HCT116 (cell line): ENCODE measurements around the gene RBM39. TPM values are rescaled to one million over a fixed set of nuclear protein-coding genes. Genes with fewer than 3 reads are reported as not detected.

Experiments used
- ATAC-seq: fragments of 200-7000 bp; cut with Tn5 transposase; 2 replicates; pipeline ENCODE4 v1.9.1; 2020; ENCODE audit warnings: mild to moderate bottlenecking, moderate library complexity
- BruUV-seq: library from RNA; stranded (reverse); fragments of 400-500 nt; replicated peaks from 2 replicates; lab custom pipeline; 2021; lab: Mats Ljungman, UMichigan
- CTCF ChIA-PET: fragments of 300-600 bp; sonication (Branson Sonifier 250); formaldehyde crosslinking; loops from one replicate; lab custom pipeline; 2021; ENCODE audit warnings: antibody characterized with exemption; lab: Charles Lee
- POLR2A ChIA-PET: fragments of 300-600, 350-600 bp; sonication (Branson Sonifier 250); formaldehyde crosslinking; loops from one replicate; lab custom pipeline; 2021; ENCODE audit warnings: antibody characterized with exemption; lab: Charles Lee
- RAD21 ChIA-PET, 2 experiments: fragments of 300-600 bp; sonication (Branson Sonifier 250); formaldehyde crosslinking; loops; one replicate each; lab custom pipeline; 2023; ENCODE audit warnings: low total read pairs in 2 of 2; ENCODE audit not compliant: uncharacterized antibody in 2 of 2, unreplicated experiment in 2 of 2, low non-redundant PET in 1 of 2; lab: Charles Lee
- DNase-seq: peaks from one replicate; pipeline ENCODE4 v3.0.0-alpha.2; 2010; ENCODE audit warnings: low read depth, low spot score
- H2AFZ ChIP-seq: fragments of 200-600 bp; shearing (Covaris generic), sonication (generic); 2 replicates; pipeline ENCODE4 v1.6.1; 2017; ENCODE audit warnings: low read depth, mixed run types, mixed read lengths, antibody characterized with exemption, low read length; ENCODE audit not compliant: poor library complexity, severe bottlenecking
- H3K27ac ChIP-seq: 2 replicates; pipeline ENCODE4 v1.5.1; 2012; ENCODE audit warnings: low read depth, low read length
- H3K27me3 ChIP-seq: fragments of 200-600 bp; sonication (generic); 2 replicates; pipeline ENCODE4 v1.6.1; 2016; ENCODE audit warnings: mixed run types, low read length, mixed read lengths; ENCODE audit not compliant: insufficient read depth
- H3K36me3 ChIP-seq, 2 experiments: fragments of 200-500 bp in 1 of 2; fragments of 200-600 bp in 1 of 2; sonication (Bioruptor generic) in 1 of 2; sonication (generic) in 1 of 2; 2 replicates each; pipeline versions ENCODE4 v1.5.1 to v1.6.1; 2014 to 2016; ENCODE audit warnings: low read length in 2 of 2, inconsistent platforms in 1 of 2, mixed read lengths in 1 of 2, mixed run types in 1 of 2; ENCODE audit not compliant: insufficient read depth in 2 of 2, control insufficient read depth in 1 of 2
- H3K4me1 ChIP-seq, 2 experiments: fragments of 200-600 bp in 1 of 2; sonication (generic) in 1 of 2; 2 replicates each; pipeline versions ENCODE4 v1.5.1 to v1.6.1; 2012 to 2017; ENCODE audit warnings: low read length in 2 of 2, inconsistent platforms in 1 of 2, mild to moderate bottlenecking in 1 of 2, mixed read lengths in 1 of 2, mixed run types in 1 of 2, moderate library complexity in 1 of 2; ENCODE audit not compliant: insufficient read depth in 2 of 2, control insufficient read depth in 1 of 2
- H3K4me2 ChIP-seq: fragments of 200-600 bp; sonication (generic); 2 replicates; pipeline ENCODE4 v1.6.1; 2017; ENCODE audit warnings: mixed run types, low read length, mixed read lengths
- H3K4me3 ChIP-seq, 2 experiments: fragments of 200-600 bp in 1 of 2; sonication (generic) in 1 of 2; replicated peaks in 1 of 2; 2 replicates each; pipeline ENCODE4 v1.5.1; 2011 to 2016; ENCODE audit warnings: low read length in 2 of 2, control low read depth in 1 of 2, low read depth in 1 of 2, mild to moderate bottlenecking in 1 of 2, mixed read lengths in 1 of 2, mixed run types in 1 of 2
- H3K79me2 ChIP-seq: fragments of 200-600 bp; sonication (generic); 2 replicates; pipeline ENCODE4 v1.6.1; 2017; ENCODE audit warnings: mild to moderate bottlenecking, mixed run types, low read length, moderate library complexity, mixed read lengths; ENCODE audit not compliant: insufficient read depth
- H3K9ac ChIP-seq: fragments of 200-600 bp; sonication (generic); 2 replicates; pipeline ENCODE4 v1.6.1; 2016; ENCODE audit warnings: low read length, mixed read lengths
- H3K9me2 ChIP-seq: fragments of 200-600 bp; sonication (generic), shearing (Covaris generic); 2 replicates; pipeline ENCODE4 v1.6.1; 2017; ENCODE audit warnings: mixed run types, mild to moderate bottlenecking, moderate library complexity; ENCODE audit not compliant: insufficient read depth
- H3K9me3 ChIP-seq, 2 experiments: fragments of 200-500 bp in 1 of 2; fragments of 200-600 bp in 1 of 2; sonication (Bioruptor generic) in 1 of 2; sonication (generic) in 1 of 2; 2 replicates each; pipeline ENCODE4 v1.6.1; 2014 to 2017; ENCODE audit warnings: low read length in 2 of 2, mixed read lengths in 2 of 2, inconsistent platforms in 1 of 2, low read depth in 1 of 2, mild to moderate bottlenecking in 1 of 2, mixed run types in 1 of 2, moderate library complexity in 1 of 2; ENCODE audit not compliant: control insufficient read depth in 1 of 2, insufficient read depth in 1 of 2
- H4K20me1 ChIP-seq: fragments of 200-600 bp; sonication (generic), shearing (Covaris generic); 2 replicates; pipeline ENCODE4 v1.6.1; 2017; ENCODE audit warnings: mixed run types, mild to moderate bottlenecking, moderate library complexity; ENCODE audit not compliant: insufficient read depth
- POLR2AphosphoS5 ChIP-seq: IDR thresholded peaks from 2 replicates; pipeline ENCODE4 v1.6.1; 2011; ENCODE audit warnings: mild to moderate bottlenecking, low read depth, low read length, moderate library complexity
- SP1 ChIP-seq: IDR thresholded peaks from 2 replicates; pipeline ENCODE4 v1.6.1; 2012; ENCODE audit warnings: low read depth
- SRF ChIP-seq: IDR thresholded peaks from 2 replicates; pipeline ENCODE4 v1.6.1; 2012; ENCODE audit warnings: low read depth
- YY1 ChIP-seq: IDR thresholded peaks from 2 replicates; pipeline ENCODE4 v1.6.1; 2011; ENCODE audit warnings: low read length, low read depth, moderate library complexity, mild to moderate bottlenecking; ENCODE audit not compliant: insufficient replicate concordance; ENCODE audit errors: extremely low read depth
- ZFX ChIP-seq: fragments of 450-650 bp; IDR thresholded peaks from 2 replicates; pipeline ENCODE4 v1.6.1; 2017
- intact Hi-C: fragments of 100-400 bp; cut with micrococcal nuclease; formaldehyde crosslinking; loops from 2 replicates; pipeline ENCODE4 v1.10.0; 2022
- total RNA-seq: library from RNA; stranded (reverse); gene quantifications from one replicate; pipeline ENCODE4 v1.2.1, GENCODE V29; 2021; ENCODE audit not compliant: unreplicated experiment
- TF ChIP-seq, protein P1 (sequence below), 3 experiments: fragments of 200-600 bp in 1 of 3; sonication (generic) in 1 of 3; IDR thresholded peaks in 2 of 3; conservative IDR thresholded peaks in 1 of 3; 2 replicates each; pipeline ENCODE4 v1.5.1; 2012 to 2017; ENCODE audit warnings: low read depth in 2 of 3, low read length in 2 of 3, antibody characterized with exemption in 1 of 3, borderline replicate concordance in 1 of 3, control low read depth in 1 of 3, mild to moderate bottlenecking in 1 of 3, mixed read lengths in 1 of 3, mixed run types in 1 of 3, moderate library complexity in 1 of 3; ENCODE audit not compliant: insufficient read depth in 1 of 3
- TF ChIP-seq, protein P2 (sequence below): IDR thresholded peaks from 2 replicates; pipeline ENCODE4 v1.6.1; 2012

RBM39 gene
- total RNA-seq, 1 experiment from 2014 or later: 234 TPM

DNA sequence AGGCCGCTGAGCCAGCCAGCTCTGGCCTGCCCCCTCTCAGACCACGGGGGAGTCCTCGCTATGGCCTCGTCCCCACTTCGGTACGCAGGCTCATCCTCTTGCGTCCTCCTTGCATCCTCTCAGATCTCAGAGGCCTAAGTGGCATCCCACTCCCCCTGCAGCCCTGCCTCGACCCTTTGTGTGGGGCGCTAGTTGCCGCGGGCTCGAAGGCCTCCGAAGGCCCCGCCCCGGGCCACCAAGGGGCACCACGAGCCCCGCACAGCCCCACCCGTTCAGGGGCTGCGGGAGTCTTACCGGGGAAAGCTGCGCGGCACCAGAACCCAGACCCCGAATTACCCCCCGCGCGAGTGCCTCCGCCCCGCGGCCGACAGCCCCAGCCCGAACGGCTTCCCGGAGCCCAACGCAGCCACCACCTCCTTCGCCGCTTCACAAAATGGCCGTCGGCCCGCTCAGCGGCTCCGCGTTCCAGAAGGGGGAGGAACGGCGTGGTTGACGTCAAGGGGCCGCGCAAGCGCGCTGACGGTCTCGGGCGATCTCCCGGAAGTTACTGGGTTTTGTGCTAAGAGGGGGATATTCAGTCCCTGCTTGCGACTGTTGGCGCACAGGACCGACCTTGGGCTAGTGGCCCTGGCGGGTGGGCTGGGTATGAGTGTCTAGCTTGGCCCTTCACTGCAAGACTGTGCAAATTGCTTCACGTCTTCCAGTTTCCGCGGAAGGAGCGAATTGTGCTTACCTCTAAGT lies 77.4 kb downstream of the RBM39 start, which contains the start of the genes CPNE1 and RBM12 (continued):
- TF ChIP-seq, protein P1, sequence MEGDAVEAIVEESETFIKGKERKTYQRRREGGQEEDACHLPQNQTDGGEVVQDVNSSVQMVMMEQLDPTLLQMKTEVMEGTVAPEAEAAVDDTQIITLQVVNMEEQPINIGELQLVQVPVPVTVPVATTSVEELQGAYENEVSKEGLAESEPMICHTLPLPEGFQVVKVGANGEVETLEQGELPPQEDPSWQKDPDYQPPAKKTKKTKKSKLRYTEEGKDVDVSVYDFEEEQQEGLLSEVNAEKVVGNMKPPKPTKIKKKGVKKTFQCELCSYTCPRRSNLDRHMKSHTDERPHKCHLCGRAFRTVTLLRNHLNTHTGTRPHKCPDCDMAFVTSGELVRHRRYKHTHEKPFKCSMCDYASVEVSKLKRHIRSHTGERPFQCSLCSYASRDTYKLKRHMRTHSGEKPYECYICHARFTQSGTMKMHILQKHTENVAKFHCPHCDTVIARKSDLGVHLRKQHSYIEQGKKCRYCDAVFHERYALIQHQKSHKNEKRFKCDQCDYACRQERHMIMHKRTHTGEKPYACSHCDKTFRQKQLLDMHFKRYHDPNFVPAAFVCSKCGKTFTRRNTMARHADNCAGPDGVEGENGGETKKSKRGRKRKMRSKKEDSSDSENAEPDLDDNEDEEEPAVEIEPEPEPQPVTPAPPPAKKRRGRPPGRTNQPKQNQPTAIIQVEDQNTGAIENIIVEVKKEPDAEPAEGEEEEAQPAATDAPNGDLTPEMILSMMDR (IDR thresholded peaks at IDR 0.05 in 2 of 3, conservative IDR thresholded peaks at IDR 0.05 in 1 of 3; ENCODE audit: borderline replicate concordance in 1 of 3, insufficient read depth in 1 of 3, low read depth in 2 of 3, low read length in 2 of 3): no peak
- TF ChIP-seq ZFX: peak; percentile 99
- TF ChIP-seq SP1: no peak; the same call in 1 of the 2 replicates
- TF ChIP-seq YY1: peak; percentile 98
- TF ChIP-seq, protein P2, sequence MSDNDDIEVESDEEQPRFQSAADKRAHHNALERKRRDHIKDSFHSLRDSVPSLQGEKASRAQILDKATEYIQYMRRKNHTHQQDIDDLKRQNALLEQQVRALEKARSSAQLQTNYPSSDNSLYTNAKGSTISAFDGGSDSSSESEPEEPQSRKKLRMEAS: peak; percentile 75; the same call in 1 of the 2 replicates

DNA sequence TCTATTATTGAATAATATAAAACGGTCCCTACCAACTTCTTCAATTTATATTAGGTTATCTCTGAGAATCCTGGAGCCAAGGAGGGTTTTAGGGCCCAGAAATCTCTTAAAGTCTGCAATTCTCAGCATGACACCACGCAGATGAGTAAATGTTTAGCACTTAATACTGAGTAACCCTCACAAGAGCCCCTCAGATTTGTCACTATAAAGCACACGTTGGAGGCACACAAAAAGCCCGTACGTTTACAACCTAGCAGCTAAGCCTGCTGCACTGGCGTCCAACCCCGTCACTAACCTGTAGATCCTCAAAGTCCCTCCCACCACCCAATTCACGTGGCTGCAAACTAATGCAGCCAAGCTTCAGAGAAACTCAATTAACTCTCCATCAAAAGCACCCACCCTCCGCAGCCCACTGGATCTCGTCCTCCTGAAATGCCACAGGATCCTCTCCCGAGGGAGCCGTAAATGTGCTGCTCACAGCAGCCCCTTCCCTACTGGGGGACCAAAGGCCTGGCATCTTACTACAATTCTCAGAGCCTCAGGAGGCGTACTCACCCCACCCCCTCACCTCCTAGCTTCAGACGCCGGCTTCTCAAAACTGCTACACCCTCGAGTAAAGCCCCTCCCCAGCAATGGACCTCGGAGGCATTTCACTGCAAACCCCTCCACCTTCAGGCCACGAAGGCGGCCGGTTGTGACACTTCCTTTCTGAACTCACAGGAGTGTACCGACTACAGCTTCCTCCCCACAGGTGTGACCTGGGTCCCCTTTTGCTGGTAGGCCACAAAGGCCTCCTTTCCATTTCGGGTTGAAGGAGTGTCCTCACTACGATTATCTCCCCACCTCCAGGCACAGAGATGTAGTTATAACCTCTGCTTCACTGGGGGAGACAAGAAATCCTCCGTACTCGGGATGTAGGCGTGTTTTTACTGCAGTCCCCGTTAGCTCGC lies 78.3 kb downstream of the RBM39 start:
- Histone ChIP-seq H3K4me3 (peak overlapping the region; percentile 79 to 87), H3K36me3 (no peaks in the 10 kb centered on the region; a peak in 1 of 4 replicates), H3K9ac (peak overlapping the region; percentile 97), H3K27ac (peak overlapping the region; percentile 88), H3K9me2 (no peaks in the 10 kb centered on the region), H3K79me2 (peaks cover 60% of the 10 kb centered on the region), H3K27me3 (no peaks in the 10 kb centered on the region), H2AFZ (no peak overlapping the region), H3K4me2 (peak overlapping the region; percentile 80), H3K9me3 (no peaks in the 10 kb centered on the region), H3K4me1 (peaks cover 31 to 43% of the 10 kb centered on the region in 2 experiments), H4K20me1 (peaks cover 45% of the 10 kb centered on the region)
- RAD21 ChIA-PET: no interaction called here
- CTCF ChIA-PET: no interaction called here
- no TSS peak for BruUV-seq
- peak; percentile 46 for ATAC-seq
- POLR2A ChIA-PET: interaction anchor here (0.6 to 1.0 kb wide), 2 partner anchors 45 to 78 kb away, joined by 3 to 5 read pairs; partner anchors contain the start of gene RBM39
- DNase-seq: peak; percentile 6
- intact Hi-C loops: loop anchor here (2.0 kb wide), 1 partner anchor 45 kb away; no protein-coding TSS in a partner anchor
- no peak for TF ChIP-seq SRF
- TF ChIP-seq POLR2AphosphoS5: peak; percentile 44; the same call in 1 of the 2 replicates
